HEK293 (cell line): ENCODE measurements around the gene AGPAT4.

ENCODE experiments used
- CTCF ChIA-PET: fragments of 350-600 bp; formaldehyde crosslinking; extraction: SDS; loops from one replicate; lab custom pipeline; 2021; ENCODE audit warnings: antibody characterized with exemption; lab: Yijun Ruan, JAX
- POLR2A ChIA-PET: fragments of 300-600 bp; formaldehyde crosslinking; extraction: SDS; loops from one replicate; lab custom pipeline; 2020; ENCODE audit warnings: antibody characterized with exemption, inconsistent platforms; lab: Yijun Ruan, JAX
- H3K27ac ChIP-seq: fragments of 200-500 bp; sonication (Bioruptor generic); 2 replicates; pipeline ENCODE4 v1.5.1; 2014; ENCODE audit warnings: low read depth, low read length, control low read depth, inconsistent platforms; ENCODE audit errors: extremely low read depth
- H3K36me3 ChIP-seq, 2 experiments: fragments of 200-500 bp in 1 of 2; sonication (Bioruptor generic) in 1 of 2; 1 replicate in 1 of 2; 2 replicates in 1 of 2; pipeline ENCODE4 v1.5.1; 2014 to 2017; ENCODE audit warnings: inconsistent platforms in 2 of 2, low read length in 2 of 2; ENCODE audit not compliant: control insufficient read depth in 2 of 2, insufficient read depth in 1 of 2
- H3K4me1 ChIP-seq: fragments of 200-500 bp; sonication (Bioruptor generic); 2 replicates; pipeline ENCODE4 v1.5.1; 2014; ENCODE audit warnings: mild to moderate bottlenecking, low read length, inconsistent platforms; ENCODE audit not compliant: control insufficient read depth, insufficient read depth
- H3K4me3 ChIP-seq: 2 replicates; pipeline ENCODE4 v1.5.1; 2011; ENCODE audit warnings: low read depth, mild to moderate bottlenecking, control low read depth, low read length, moderate library complexity
- H3K9me3 ChIP-seq: fragments of 200-500 bp; sonication (Bioruptor generic); 2 replicates; pipeline ENCODE4 v1.5.1; 2014; ENCODE audit warnings: low read depth, low read length, inconsistent platforms; ENCODE audit not compliant: control insufficient read depth, insufficient read depth
- AEBP2 ChIP-seq: fragments of 450-650 bp; formaldehyde crosslinking; IDR thresholded peaks from 2 replicates; pipeline ENCODE4 v1.5.1; 2016; ENCODE audit warnings: missing biosample characterization, missing genetic modification characterization, borderline replicate concordance
- GLI4 ChIP-seq: fragments of 450-650 bp; formaldehyde crosslinking; IDR thresholded peaks from 2 replicates; pipeline ENCODE4 v1.5.1; 2016; ENCODE audit warnings: missing biosample characterization, missing genetic modification characterization
- OVOL3 ChIP-seq: fragments of 450-650 bp; formaldehyde crosslinking; IDR thresholded peaks from 2 replicates; pipeline ENCODE4 v1.5.1; 2016; ENCODE audit warnings: missing biosample characterization, missing genetic modification characterization
- PRDM4 ChIP-seq: fragments of 450-650 bp; formaldehyde crosslinking; IDR thresholded peaks from 2 replicates; pipeline ENCODE4 v1.5.1; 2017; ENCODE audit warnings: missing biosample characterization, missing genetic modification characterization
- SP7 ChIP-seq: fragments of 450-650 bp; formaldehyde crosslinking; IDR thresholded peaks from 2 replicates; pipeline ENCODE4 v1.5.1; 2016; ENCODE audit warnings: missing biosample characterization, missing genetic modification characterization
- ZNF146 ChIP-seq: fragments of 450-650 bp; formaldehyde crosslinking; IDR thresholded peaks from 2 replicates; pipeline ENCODE4 v1.5.1; 2016; ENCODE audit warnings: missing biosample characterization, missing genetic modification characterization
- ZNF157 ChIP-seq: fragments of 450-650 bp; formaldehyde crosslinking; IDR thresholded peaks from 2 replicates; pipeline ENCODE4 v1.5.1; 2016; ENCODE audit warnings: missing biosample characterization, missing genetic modification characterization
- ZNF184 ChIP-seq: fragments of 450-650 bp; IDR thresholded peaks from 2 replicates; pipeline ENCODE4 v1.5.1; 2018; ENCODE audit warnings: missing biosample characterization, mild to moderate bottlenecking, missing genetic modification characterization
- ZNF19 ChIP-seq: fragments of 450-650 bp; formaldehyde crosslinking; IDR thresholded peaks from 2 replicates; pipeline ENCODE4; 2016; ENCODE audit warnings: missing biosample characterization, missing genetic modification characterization, low read depth
- ZNF211 ChIP-seq: fragments of 450-650 bp; formaldehyde crosslinking; IDR thresholded peaks from 2 replicates; pipeline ENCODE4 v1.5.1; 2016; ENCODE audit warnings: low read depth, missing biosample characterization, missing genetic modification characterization
- ZNF311 ChIP-seq: fragments of 450-650 bp; formaldehyde crosslinking; IDR thresholded peaks from 2 replicates; pipeline ENCODE4 v1.5.1; 2017; ENCODE audit warnings: missing biosample characterization, missing genetic modification characterization, borderline replicate concordance
- ZNF416 ChIP-seq: fragments of 450-650 bp; formaldehyde crosslinking; IDR thresholded peaks from 2 replicates; pipeline ENCODE4 v1.5.1; 2016; ENCODE audit warnings: missing biosample characterization, missing genetic modification characterization
- ZNF473 ChIP-seq: fragments of 450-650 bp; formaldehyde crosslinking; IDR thresholded peaks from 2 replicates; pipeline ENCODE4 v1.5.1; 2017; ENCODE audit warnings: missing biosample characterization, missing genetic modification characterization
- ZNF514 ChIP-seq: fragments of 450-650 bp; formaldehyde crosslinking; IDR thresholded peaks from 2 replicates; pipeline ENCODE4 v1.5.1; 2016; ENCODE audit warnings: missing biosample characterization, missing genetic modification characterization
- ZNF558 ChIP-seq: fragments of 450-650 bp; formaldehyde crosslinking; IDR thresholded peaks from 2 replicates; pipeline ENCODE4 v1.5.1; 2016; ENCODE audit warnings: missing biosample characterization, missing genetic modification characterization
- ZNF660 ChIP-seq: fragments of 450-650 bp; IDR thresholded peaks from 2 replicates; pipeline ENCODE4 v1.5.1; 2018; ENCODE audit warnings: missing biosample characterization, mild to moderate bottlenecking, missing genetic modification characterization
- ZSCAN30 ChIP-seq: fragments of 450-650 bp; IDR thresholded peaks from 2 replicates; pipeline ENCODE4 v1.5.1; 2018; ENCODE audit warnings: missing biosample characterization, mild to moderate bottlenecking, missing genetic modification characterization, moderate library complexity
- ZSCAN5A ChIP-seq: fragments of 450-650 bp; formaldehyde crosslinking; IDR thresholded peaks from 2 replicates; pipeline ENCODE4 v1.5.1; 2016; ENCODE audit warnings: missing biosample characterization, missing genetic modification characterization

Gene AGPAT4

GRCh38 chr6:161228921-161229591 is 44.8 kb downstream of the AGPAT4 start:
- ChIA-PET CTCF (interaction anchor here (0.6 kb wide), 2 partner anchors 33 to 44 kb away, joined by 3 read pairs; no protein-coding TSS in a partner anchor), POLR2A (interaction anchor here (1.1 kb wide), 1 partner anchor 45 kb away, joined by 3 read pairs; the partner anchor contains the start of gene AGPAT4)
- no peaks in the 10 kb centered on the region for H3K4me1 ChIP-seq
- H3K4me3 ChIP-seq = no peak overlapping the region
- peaks cover 0 to 25% of the 10 kb centered on the region in 2 experiments; a peak in 1 of 3 replicates for H3K36me3 ChIP-seq
- H3K27ac ChIP-seq = no peak overlapping the region
- no peaks in the 10 kb centered on the region for H3K9me3 ChIP-seq
- TF ChIP-seq PRDM4 (tag by site-specific recombination) = peak; percentile 30; the same call in 1 of the 2 replicates
- TF ChIP-seq ZSCAN30 (tag by site-specific recombination) = no peak
- no peak for TF ChIP-seq ZNF211 (tag by site-specific recombination)
- no peak for TF ChIP-seq ZNF514
- TF ChIP-seq ZNF416 (tag by site-specific recombination) = no peak
- TF ChIP-seq ZNF660 (tag by site-specific recombination) = 0 out of 2 replicates have a peak, but pooled peaks have one; percentile 28
- TF ChIP-seq, all 188 proteins: peak for 2

GRCh38 chr6:161228096-161228495 is 45.8 kb downstream of the AGPAT4 start:
- Histone ChIP-seq H3K27ac (no peak overlapping the region), H3K4me3 (no peak overlapping the region), H3K4me1 (no peaks in the 10 kb centered on the region), H3K36me3 (peaks cover 0 to 25% of the 10 kb centered on the region in 2 experiments; a peak in 1 of 3 replicates), H3K9me3 (no peaks in the 10 kb centered on the region)
- ChIA-PET CTCF (no interaction called here), POLR2A (no interaction called here)
- TF ChIP-seq ZNF473 (tag by site-specific recombination) = no peak
- TF ChIP-seq ZNF157 = no peak
- no peak for TF ChIP-seq ZNF184
- TF ChIP-seq ZNF19 (tag by site-specific recombination) = no peak
- no peak for TF ChIP-seq ZSCAN5A
- no peak for TF ChIP-seq ZNF146 (tag by site-specific recombination)
- TF ChIP-seq ZNF311 = no peak
- TF ChIP-seq OVOL3 (tag by site-specific recombination) = no peak
- TF ChIP-seq SP7 (tag by site-specific recombination) = no peak
- no peak for TF ChIP-seq ZNF558 (tag by site-specific recombination)
- TF ChIP-seq GLI4 = no peak
- no peak for TF ChIP-seq AEBP2
